T-cell (primary cell): ENCODE results near the gene TTF1. TPM values are rescaled to one million over a fixed set of nuclear protein-coding genes. Genes with fewer than 3 reads are reported as not detected.

Experiments
- ATAC-seq, 4 experiments: fragments of 200-7000 bp in 3 of 4; fragments of 150-1000 bp in 1 of 4; cut with Tn5 transposase; replicated peaks in 1 of 4; 1 replicate in 3 of 4; 2 replicates in 1 of 4; pipeline ENCODE4 v1.10.0; 2021; ENCODE audit warnings: moderate library complexity in 3 of 4, mild to moderate bottlenecking in 2 of 4, moderate number of reproducible peaks in 1 of 4
- CTCF ChIA-PET, 2 donors: fragments of 300-600 bp; sonication (Branson Sonifier 250); formaldehyde crosslinking; loops; one replicate each; lab custom pipeline; 2022; ENCODE audit warnings: antibody characterized with exemption in 2 of 2; lab: Charles Lee
- POLR2A ChIA-PET, 2 donors: fragments of 300-600 bp; sonication (Branson Sonifier 250); formaldehyde crosslinking; loops; one replicate each; lab custom pipeline; 2022; ENCODE audit warnings: antibody characterized with exemption in 2 of 2; lab: Charles Lee
- DNase-seq, 35 experiments: peaks; one replicate each; pipeline versions ENCODE4 v3.0.0 to v3.0.0-alpha.2; 2013 to 2023
- H3K27ac ChIP-seq: one replicate; pipeline ENCODE4 v1.5.1; 2013; ENCODE audit warnings: low read length
- H3K27me3 ChIP-seq, 2 experiments: replicated peaks in 1 of 2; 1 replicate in 1 of 2; 2 replicates in 1 of 2; pipeline versions ENCODE4 v1.6.1 to v1.7.0; 2013; ENCODE audit warnings: low read length in 1 of 2, mixed read lengths in 1 of 2; ENCODE audit not compliant: control insufficient read depth in 2 of 2, insufficient read depth in 2 of 2; ENCODE audit errors: extremely low read depth in 1 of 2
- H3K36me3 ChIP-seq, 2 donors: 1 replicate in 1 of 2; 2 replicates in 1 of 2; pipeline versions ENCODE4 v1.6.1 to v1.7.0; 2013; ENCODE audit warnings: low read length in 1 of 2; ENCODE audit not compliant: control insufficient read depth in 2 of 2, insufficient read depth in 1 of 2; ENCODE audit errors: extremely low read depth in 1 of 2
- H3K4me1 ChIP-seq, 2 experiments: 1 replicate in 1 of 2; 2 replicates in 1 of 2; pipeline versions ENCODE4 v1.6.1 to v1.7.0; 2013; ENCODE audit warnings: low read length in 2 of 2, mixed read lengths in 1 of 2; ENCODE audit not compliant: insufficient read depth in 2 of 2, control insufficient read depth in 1 of 2; ENCODE audit errors: extremely low read depth in 1 of 2
- H3K4me3 ChIP-seq, 2 donors: 1 replicate in 1 of 2; 2 replicates in 1 of 2; pipeline versions ENCODE4 v1.5.1 to v1.7.0; 2013; ENCODE audit warnings: mild to moderate bottlenecking in 2 of 2, low read length in 1 of 2, moderate library complexity in 1 of 2; ENCODE audit not compliant: control insufficient read depth in 1 of 2; ENCODE audit errors: extremely low read depth in 1 of 2
- H3K9me3 ChIP-seq: 2 replicates; pipeline ENCODE4 v1.7.0; 2013
- H3K27ac Mint-ChIP-seq, 2 donors: one replicate each; pipeline ENCODE4 v1.8.0; 2020 to 2021; ENCODE audit warnings: mild to moderate bottlenecking in 2 of 2, mixed read lengths in 2 of 2
- H3K27me3 Mint-ChIP-seq, 2 donors: one replicate each; pipeline ENCODE4 v1.8.0; 2021 to 2022; ENCODE audit warnings: mixed read lengths in 2 of 2
- H3K36me3 Mint-ChIP-seq: one replicate; pipeline ENCODE4 v1.8.0; 2021; ENCODE audit warnings: mixed read lengths
- H3K4me1 Mint-ChIP-seq, 3 donors: one replicate each; pipeline ENCODE4 v1.8.0; 2020 to 2022; ENCODE audit warnings: mixed read lengths in 3 of 3, mild to moderate bottlenecking in 1 of 3
- H3K4me3 Mint-ChIP-seq, 3 donors: one replicate each; pipeline ENCODE4 v1.8.0; 2020 to 2022; ENCODE audit warnings: mild to moderate bottlenecking in 3 of 3, mixed read lengths in 3 of 3, moderate library complexity in 3 of 3
- H3K9me3 Mint-ChIP-seq, 3 donors: one replicate each; pipeline ENCODE4 v1.8.0; 2020 to 2022; ENCODE audit warnings: mixed read lengths in 3 of 3
- WGBS: methylation state at CpG from one replicate; pipeline ENCODE4 v1.1.5; 2013; ENCODE audit warnings: missing lambda C conversion rate; ENCODE audit not compliant: insufficient coverage; 5-methylcytosine and 5-hydroxymethylcytosine counted together
- total RNA-seq, 35 experiments: library from RNA in 6 of 35; stranded (reverse) in 6 of 35; fragments of 120-200 nt in 1 of 35; gene quantifications; one replicate each; pipeline versions ENCODE4 v1.2.1 to v1.2.4 and lab custom pipeline; 2013 to 2026

The TTF1 gene
- total RNA-seq, 5 donors from 2014 or later (not counting 1 experiment from before 2014, with no cell fraction given), result 12.5 to 20.9 (median 19.2) TPM

DNA sequence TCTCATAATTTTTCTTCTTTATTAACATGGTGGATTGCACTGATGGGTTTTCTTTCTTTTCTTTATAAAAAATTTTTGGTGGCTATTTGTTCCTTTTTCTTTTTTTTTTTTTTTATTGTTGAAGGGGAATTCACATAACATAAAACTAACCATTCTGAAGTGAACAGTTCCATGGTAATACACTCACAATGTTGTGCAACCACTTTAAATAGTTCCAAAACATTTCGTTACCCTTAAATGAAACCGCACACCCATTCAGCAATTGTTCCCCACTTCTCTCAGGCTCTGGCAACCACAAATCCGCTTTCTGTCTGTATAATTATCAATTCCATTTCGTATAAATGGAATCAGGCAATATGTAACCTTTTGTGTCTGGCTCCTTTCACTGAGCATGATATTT lies 40.2 kb downstream of the TTF1 start:
- H3K4me1 ChIP-seq, result no peaks in the 10 kb centered on the region
- no peak for DNase-seq
- POLR2A ChIA-PET, result no interaction called here
- no peak overlapping the region for H3K4me3 Mint-ChIP-seq
- H3K27me3 ChIP-seq, result no peaks in the 10 kb centered on the region
- H3K36me3 Mint-ChIP-seq, result no peaks in the 10 kb centered on the region
- H3K4me3 ChIP-seq, result no peak overlapping the region
- no peaks in the 10 kb centered on the region for H3K9me3 ChIP-seq
- no peaks in the 10 kb centered on the region for H3K4me1 Mint-ChIP-seq
- 100% methylated on average over 2 of the region's 4 CpGs for WGBS
- no peaks in the 10 kb centered on the region for H3K9me3 Mint-ChIP-seq
- no peak for ATAC-seq
- no peak overlapping the region for H3K27ac Mint-ChIP-seq
- no peak overlapping the region for H3K27ac ChIP-seq
- H3K36me3 ChIP-seq, result no peaks in the 10 kb centered on the region
- no peaks in the 10 kb centered on the region for H3K27me3 Mint-ChIP-seq
- CTCF ChIA-PET, result no interaction called here

DNA sequence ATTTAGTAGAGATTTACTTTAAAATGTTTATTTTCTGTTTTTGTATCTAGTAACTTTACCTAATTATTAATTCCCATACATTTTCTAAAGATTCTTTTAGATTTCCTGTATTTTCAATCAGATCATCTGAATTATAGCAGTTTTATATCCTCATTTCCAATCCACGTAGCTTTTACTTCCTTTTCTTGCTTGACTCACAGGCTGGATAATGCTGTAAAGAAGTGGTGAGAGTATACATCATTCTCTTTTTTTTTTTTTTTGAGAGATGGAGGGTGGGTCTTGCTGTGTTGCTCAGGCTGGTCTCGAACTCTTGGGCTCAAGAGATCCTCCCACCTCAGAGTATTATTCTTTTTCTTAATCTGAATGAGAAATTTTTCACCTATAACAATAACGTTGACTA lies 40.7 kb downstream of the TTF1 start:
- WGBS, result no CpG with 5 or more reads among the region's 3 CpGs
- no peaks in the 10 kb centered on the region for H3K27me3 Mint-ChIP-seq

DNA sequence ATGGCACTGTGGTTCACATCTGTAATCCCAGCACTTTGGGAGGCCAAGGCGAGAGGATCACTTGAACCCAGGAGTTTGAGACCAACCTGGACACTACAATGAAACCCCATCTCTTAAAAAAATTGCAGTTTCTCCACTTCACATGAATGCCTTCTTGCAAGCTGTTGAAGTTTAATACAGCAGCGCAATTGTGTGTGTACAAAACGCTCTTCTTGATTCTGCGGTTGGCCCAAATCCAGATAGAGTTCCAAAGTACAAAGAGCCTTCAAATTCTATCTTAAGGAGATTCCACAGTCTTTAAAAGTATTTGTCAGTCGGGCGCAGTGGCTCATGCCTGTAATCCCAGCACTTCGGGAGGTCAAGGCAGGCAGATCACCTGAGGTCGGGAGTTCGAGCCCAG lies 42.6 kb downstream of the TTF1 start:
- Histone ChIP-seq H3K4me3 (no peak overlapping the region), H3K27me3 (no peaks in the 10 kb centered on the region), H3K36me3 (no peaks in the 10 kb centered on the region), H3K9me3 (no peaks in the 10 kb centered on the region), H3K4me1 (no peaks in the 10 kb centered on the region), H3K27ac (no peak overlapping the region)
- Mint-ChIP-seq H3K27ac (no peak overlapping the region), H3K9me3 (no peaks in the 10 kb centered on the region), H3K27me3 (no peaks in the 10 kb centered on the region), H3K4me3 (no peak overlapping the region), H3K36me3 (no peaks in the 10 kb centered on the region), H3K4me1 (no peaks in the 10 kb centered on the region)
- no peak for DNase-seq
- CTCF ChIA-PET, result no interaction called here
- POLR2A ChIA-PET, result no interaction called here
- no peak for ATAC-seq
- 97% methylated on average over 8 of the region's 9 CpGs for WGBS

More for the DNA sequence above, 40.7 kb downstream of the TTF1 start:
- no peak overlapping the region for H3K4me3 Mint-ChIP-seq
- ChIA-PET CTCF (no interaction called here), POLR2A (no interaction called here)
- H3K9me3 Mint-ChIP-seq, result no peaks in the 10 kb centered on the region
- H3K27ac Mint-ChIP-seq, result no peak overlapping the region
- Histone ChIP-seq H3K36me3 (no peaks in the 10 kb centered on the region), H3K4me3 (no peak overlapping the region), H3K4me1 (no peaks in the 10 kb centered on the region), H3K27ac (no peak overlapping the region), H3K9me3 (no peaks in the 10 kb centered on the region), H3K27me3 (no peaks in the 10 kb centered on the region)
- no peaks in the 10 kb centered on the region for H3K36me3 Mint-ChIP-seq
- H3K4me1 Mint-ChIP-seq, result no peaks in the 10 kb centered on the region
- DNase-seq (no peak), ATAC-seq (no peak)

DNA sequence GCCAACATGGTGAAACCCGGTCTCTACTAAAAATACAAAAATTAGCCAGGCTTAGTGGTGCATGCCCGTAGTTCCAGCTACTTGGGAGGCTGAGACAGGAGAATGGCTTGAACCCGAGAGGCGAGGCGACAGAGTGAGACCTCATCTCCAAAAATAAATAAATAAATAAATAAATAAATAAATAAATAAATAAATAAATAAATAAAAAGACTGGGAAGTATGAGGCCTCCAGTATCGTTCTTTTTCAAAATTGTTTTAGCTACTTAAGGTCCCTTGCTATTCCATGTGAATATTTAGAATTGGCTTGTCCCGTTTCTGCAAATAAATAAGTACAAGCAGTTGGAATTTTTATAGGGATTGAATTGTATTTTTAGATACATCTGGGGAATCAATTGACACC lies 48.9 kb downstream of the TTF1 start:
- Histone ChIP-seq H3K4me1 (peaks cover 10 to 22% of the 10 kb centered on the region in 2 experiments), H3K9me3 (no peaks in the 10 kb centered on the region), H3K27me3 (no peaks in the 10 kb centered on the region), H3K4me3 (no peak overlapping the region), H3K27ac (no peak overlapping the region), H3K36me3 (peaks cover 0 to 7% of the 10 kb centered on the region in 2 donors)
- Mint-ChIP-seq H3K9me3 (peaks cover 0 to 3% (median 0%) of the 10 kb centered on the region in 3 donors), H3K4me3 (no peak overlapping the region), H3K27me3 (no peaks in the 10 kb centered on the region), H3K36me3 (peaks cover 13% of the 10 kb centered on the region), H3K4me1 (peaks cover 15% of the 10 kb centered on the region in 3 donors), H3K27ac (no peak overlapping the region)
- CTCF ChIA-PET, result no interaction called here
- POLR2A ChIA-PET, result no interaction called here
- no CpG with 5 or more reads among the region's 7 CpGs for WGBS
- DNase-seq, result no peak
- ATAC-seq, result no peak

DNA sequence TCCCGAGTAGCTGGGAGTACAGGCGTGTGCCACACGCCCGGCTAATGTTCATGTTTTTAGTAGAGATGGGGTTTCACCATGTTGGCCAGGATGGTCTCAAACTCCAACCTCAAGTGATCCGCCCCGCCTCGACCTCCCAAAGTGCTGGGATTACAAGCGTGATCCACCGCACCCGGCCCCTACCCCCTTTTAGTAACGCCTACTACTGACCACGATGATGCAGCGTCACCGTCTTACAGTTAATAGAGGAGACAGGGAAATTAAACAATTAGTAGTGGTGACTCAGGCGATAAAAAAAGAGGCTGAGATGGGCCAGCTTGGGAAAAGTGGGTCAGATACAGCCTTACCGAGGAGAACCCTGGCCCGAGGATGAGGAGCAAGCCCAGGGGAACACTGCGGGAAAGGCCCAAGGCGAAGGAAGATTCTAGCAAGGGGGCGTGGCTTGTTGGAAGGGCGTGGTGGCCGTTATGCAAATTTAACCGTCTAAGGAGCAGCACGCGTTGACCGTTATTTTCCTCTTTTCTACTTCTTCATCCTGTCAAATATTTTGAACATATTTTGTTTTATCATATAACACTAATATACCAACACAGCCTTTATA lies 50.2 kb downstream of the TTF1 start:
- H3K4me3 Mint-ChIP-seq, result peak overlapping the region; percentile 31 to 92 (median 47)
- ChIA-PET POLR2A (no interaction called here), CTCF (no interaction called here)
- no peaks in the 10 kb centered on the region for H3K27me3 ChIP-seq
- no peak for ATAC-seq
- no peaks in the 10 kb centered on the region for H3K9me3 ChIP-seq
- H3K36me3 ChIP-seq, result peaks cover 3 to 19% of the 10 kb centered on the region in 2 donors
- H3K4me1 ChIP-seq, result peaks cover 19 to 33% of the 10 kb centered on the region in 2 experiments
- peaks cover 20% of the 10 kb centered on the region for H3K36me3 Mint-ChIP-seq
- H3K4me3 ChIP-seq, result no peak overlapping the region
- H3K27ac Mint-ChIP-seq, result peak overlapping the region; percentile 36 to 48
- DNase-seq, result peak in 1 of 35 experiments; percentile 23
- peaks cover 0 to 3% (median 0%) of the 10 kb centered on the region in 3 donors for H3K9me3 Mint-ChIP-seq
- peaks cover 26 to 29% (median 28%) of the 10 kb centered on the region in 3 donors for H3K4me1 Mint-ChIP-seq
- WGBS, result 94% methylated on average over 23 of the region's 26 CpGs
- no peak overlapping the region for H3K27ac ChIP-seq
- no peaks in the 10 kb centered on the region for H3K27me3 Mint-ChIP-seq

DNA sequence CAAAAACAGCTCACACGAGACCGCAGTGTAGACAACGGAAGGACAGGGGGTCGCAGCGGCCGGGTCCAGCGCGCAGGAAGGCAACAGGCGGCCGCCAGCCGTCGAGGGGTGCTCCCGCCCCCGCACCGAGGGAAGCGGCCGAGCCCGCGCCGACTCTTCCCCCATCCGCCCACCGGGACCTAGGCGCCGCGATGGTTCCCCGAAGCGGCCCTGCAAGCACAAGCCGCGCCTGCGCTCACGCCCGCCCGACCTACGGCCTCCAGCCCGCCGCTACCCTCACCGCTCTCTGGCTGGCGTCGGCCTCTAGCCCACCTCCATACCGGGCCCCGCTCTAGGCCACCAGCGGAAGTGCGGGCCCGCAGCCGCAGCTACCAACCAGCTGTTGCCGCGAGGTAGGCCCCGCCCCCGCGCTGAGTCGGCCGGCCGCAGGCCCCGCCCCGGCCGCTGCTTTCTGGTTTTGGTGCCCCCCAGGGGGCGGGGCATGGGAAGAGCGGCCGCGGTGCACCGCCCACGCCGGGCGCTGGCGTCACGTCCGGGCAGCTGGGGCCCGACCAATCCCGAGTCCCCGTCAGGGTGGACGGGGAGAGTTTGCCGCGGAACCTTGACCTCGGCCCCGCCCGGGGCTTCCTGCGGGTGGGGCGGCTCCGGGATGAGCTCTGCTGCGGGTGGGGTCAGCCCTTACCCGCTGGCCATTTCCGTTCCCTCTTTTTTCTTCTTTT lies 51.8 kb downstream of the TTF1 start, which contains the start of gene SETX:
Gene SETX (minus strand): TSS at position 350 of the 719 bp plus-strand sequence. CDS start 5,558 bp downstream, outside the sequence.
- H3K36me3 ChIP-seq, result peaks cover 3 to 22% of the 10 kb centered on the region in 2 donors
- Mint-ChIP-seq H3K4me3 (peak within 1 kb of the TSS; percentile 84 to 92 (median 89)), H3K36me3 (peaks cover 20% of the 10 kb centered on the region), H3K27me3 (no peaks in the 10 kb centered on the region), H3K9me3 (peaks cover 0 to 3% (median 0%) of the 10 kb centered on the region in 3 donors), H3K27ac (peak within 1 kb of the TSS; percentile 96 to 97), H3K4me1 (peaks cover 32 to 42% (median 39%) of the 10 kb centered on the region in 3 donors)
- DNase-seq (peak; percentile 84 to 98 (median 93)), ATAC-seq (peak; percentile 89 to 91 (median 90))
- H3K27ac ChIP-seq, result peak within 1 kb of the TSS; percentile 94
- under 1% methylated on average over 80 of the region's 82 CpGs for WGBS
- ChIA-PET CTCF (interaction anchor here in 1 of 2 donors (0.6 kb wide), 1 partner anchor 1518 kb away, joined by 3 read pairs; no protein-coding TSS in a partner anchor), POLR2A (interaction anchor here (0.5 to 0.6 kb wide), 3 partner anchors 795 to 955 kb away, joined by 3 to 8 read pairs (median 3); no protein-coding TSS in a partner anchor)
- no peaks in the 10 kb centered on the region for H3K9me3 ChIP-seq
- H3K4me3 ChIP-seq, result peak within 1 kb of the TSS; percentile 66 to 91
- no peaks in the 10 kb centered on the region for H3K27me3 ChIP-seq
- peaks cover 25 to 40% of the 10 kb centered on the region in 2 experiments for H3K4me1 ChIP-seq
